ENCODE results near the gene PMIS2. TPM values are rescaled to one million over a fixed set of nuclear protein-coding genes. Genes with fewer than 3 reads are reported as not detected.

The PMIS2 gene
- total and polyA plus RNA-seq, 2 of the 8 experiments (the other 6 are each of a cell fraction or from before 2014, with no cell fraction given): not detected

GRCh38 chr19:35555301-35556005 is 30.5 kb upstream of the PMIS2 start:
- H3K27ac ChIP-seq (ENCODE audit: low read depth, low read length): no peak overlapping the region
- no peak overlapping the region for H2AK5ac ChIP-seq (ENCODE audit: low read depth, low read length)
- H4K91ac ChIP-seq (replicated peaks; ENCODE audit: insufficient read length, low read length): no peak overlapping the region
- H3K79me2 ChIP-seq (ENCODE audit: control insufficient read depth in 1 of 2, insufficient read depth in 2 of 2, low read length in 2 of 2): no peaks in the 10 kb centered on the region
- no peak overlapping the region for H3K14ac ChIP-seq (ENCODE audit: insufficient read length)
- no peak overlapping the region for H3K18ac ChIP-seq (ENCODE audit: extremely low read depth, low read length)
- H4K20me1 ChIP-seq (replicated peaks in 1 of 2; ENCODE audit: control insufficient read depth in 1 of 2, insufficient read depth in 2 of 2, low read length in 2 of 2): peaks cover 6 to 8% of the 10 kb centered on the region in 2 experiments
- 0 out of 2 replicates have a peak overlapping the region, but pooled peaks have one; percentile 61 for H2BK15ac ChIP-seq (ENCODE audit: low read length)
- no peak overlapping the region for H2BK20ac ChIP-seq (ENCODE audit: low read length)
- H2BK5ac ChIP-seq (ENCODE audit: low read depth, low read length): no peak overlapping the region
- H3K36me3 ChIP-seq (ENCODE audit: control insufficient read depth in 2 of 4, insufficient read depth in 4 of 4, low read length in 3 of 4): peaks cover 0 to 3% (median 0%) of the 10 kb centered on the region in 4 experiments; a peak in 2 of 8 replicates
- CTCF ChIA-PET (ENCODE audit: partially characterized antibody): interaction anchor here (0.6 to 7.7 kb wide), 40 partner anchors 7 to 259 kb away, joined by 3 to 90 read pairs (median 4); partner anchors contain the start of genes HAUS5 and PMIS2
- H3K27me3 ChIP-seq (replicated peaks in 1 of 4; ENCODE audit: control insufficient read depth in 3 of 4, extremely low read depth in 1 of 4, insufficient read depth in 3 of 4, low read length in 3 of 4): peaks cover 0 to 12% (median 10%) of the 10 kb centered on the region in 4 experiments; a peak in 5 of 7 replicates
- H4K8ac ChIP-seq (ENCODE audit: extremely low read depth, insufficient read depth, low read length): no peak overlapping the region; the same call in none of the 2 replicates
- H3K4me3 ChIP-seq (ENCODE audit: extremely low read depth in 1 of 4, insufficient read depth in 2 of 4, low read depth in 3 of 4, low read length in 4 of 4): no peak overlapping the region
- H3K23ac ChIP-seq (ENCODE audit: insufficient read length): no peak overlapping the region
- H3K79me1 ChIP-seq (ENCODE audit: low read depth, low read length): no peaks in the 10 kb centered on the region
- WGBS, 2 experiments (ENCODE audit: extremely low coverage in 1 of 2, insufficient coverage in 1 of 2, insufficient read length in 1 of 2, insufficient replicate concordance in 2 of 2, low coverage in 1 of 2, low lambda C conversion rate in 2 of 2, missing lambda C conversion rate in 1 of 2): 69% methylated on average over 29 of the region's 30 CpGs; no CpG with 5 or more reads in 1 of the 2 experiments
- H2BK12ac ChIP-seq (ENCODE audit: low read depth, low read length): peak overlapping the region; percentile 68; the same call in 1 of the 2 replicates
- no peak overlapping the region for H3K4me2 ChIP-seq (ENCODE audit: insufficient read depth in 1 of 2, low read depth in 2 of 2, low read length in 2 of 2)
- no peaks in the 10 kb centered on the region for H3K9me3 ChIP-seq (ENCODE audit: insufficient read depth in 2 of 2, low read depth in 1 of 2, low read length in 1 of 2)
- H3K9ac ChIP-seq (replicated peaks in 1 of 4; ENCODE audit: extremely low read depth in 1 of 4, low read depth in 3 of 4, low read length in 3 of 4): no peak overlapping the region
- FAIRE-seq (peak; percentile 98), DNase-seq (ENCODE audit: low read depth in 1 of 2, low spot score in 2 of 2) (peak in 1 of 2 experiments; percentile 73)
- H2AFZ ChIP-seq (ENCODE audit: low read length): no peak overlapping the region
- peaks cover 0 to 6% (median 4%) of the 10 kb centered on the region in 4 experiments; a peak in 3 of 7 replicates for H3K4me1 ChIP-seq (replicated peaks in 1 of 4; ENCODE audit: control insufficient read depth in 3 of 4, insufficient read depth in 4 of 4, low read length in 3 of 4)
- peaks cover 4% of the 10 kb centered on the region; the same call in 1 of the 2 replicates for H3K23me2 ChIP-seq (ENCODE audit: low read depth, low read length)
- H3K56ac ChIP-seq (replicated peaks; ENCODE audit: insufficient read length, low read depth, low read length): no peak overlapping the region
- no peak overlapping the region for H2BK120ac ChIP-seq (replicated peaks; ENCODE audit: low read depth, low read length)
- H3K4ac ChIP-seq (replicated peaks; ENCODE audit: insufficient read length, low read depth, low read length): no peak overlapping the region
- POLR2A ChIA-PET (ENCODE audit: partially characterized antibody): interaction anchor here (0.7 to 3.2 kb wide), 6 partner anchors 8 to 64 kb away, joined by 3 to 8 read pairs (median 4); no protein-coding TSS in a partner anchor
- H4K5ac ChIP-seq (ENCODE audit: insufficient read length, low read depth, low read length): no peak overlapping the region
- TF ChIP-seq FOSL1 (IDR thresholded peaks at IDR 0.05; ENCODE audit: insufficient read depth, low read depth, low read length): no peak
- no peak for TF ChIP-seq CHD2 (IDR thresholded peaks at IDR 0.05; ENCODE audit: low read length)
- TF ChIP-seq GABPA (IDR thresholded peaks at IDR 0.05; ENCODE audit: borderline replicate concordance, insufficient read depth, low read length): no peak; the same call in 1 of the 2 replicates
- no peak for TF ChIP-seq JUND (IDR thresholded peaks at IDR 0.05; ENCODE audit: low read length)
- no peak for TF ChIP-seq CHD1 (IDR thresholded peaks at IDR 0.05; ENCODE audit: low read depth, low read length)
- no peak for TF ChIP-seq RNF2 (IDR thresholded peaks at IDR 0.05; ENCODE audit: borderline replicate concordance, low read depth, low read length, missing control alignments, poor library complexity, severe bottlenecking)
- TF ChIP-seq SP4 (IDR thresholded peaks at IDR 0.05; ENCODE audit: low read length): no peak
- TF ChIP-seq SP1 (IDR thresholded peaks at IDR 0.05; ENCODE audit: low read depth, low read length): no peak
- no peak for TF ChIP-seq HDAC2 (IDR thresholded peaks at IDR 0.05; ENCODE audit: borderline replicate concordance in 1 of 2, low read depth in 2 of 2, low read length in 2 of 2)
- TF ChIP-seq POLR2A (IDR thresholded peaks at IDR 0.05; ENCODE audit: control extremely low read depth in 1 of 2, low read depth in 2 of 2, low read length in 2 of 2): no peak
- no peak for TF ChIP-seq SIRT6 (IDR thresholded peaks at IDR 0.05; ENCODE audit: low read length)
